Common myeloid progenitor, CD34-positive (primary cell): ENCODE data around the gene RUFY3.

Experiments used
- CTCF ChIA-PET: fragments of 350-600 bp; sonication (Branson Sonifier 250); formaldehyde crosslinking; loops from one replicate; lab custom pipeline; 2021; ENCODE audit warnings: antibody characterized with exemption; lab: Charles Lee
- POLR2A ChIA-PET: fragments of 350-600 bp; sonication (Branson Sonifier 250); formaldehyde crosslinking; loops from one replicate; lab custom pipeline; 2021; ENCODE audit warnings: antibody characterized with exemption; lab: Charles Lee
- DNase-seq, 3 donors: peaks; one replicate each; pipeline versions ENCODE4 v3.0.0 to v3.0.0-alpha.2; 2013
- H3K27ac ChIP-seq, 2 experiments: 1 replicate in 1 of 2; 2 replicates in 1 of 2; pipeline ENCODE4 v1.7.0; 2013; ENCODE audit warnings: inconsistent platforms in 2 of 2, low read length in 2 of 2, mild to moderate bottlenecking in 2 of 2, low read depth in 1 of 2, moderate library complexity in 1 of 2; ENCODE audit not compliant: severe bottlenecking in 2 of 2, insufficient read depth in 1 of 2, poor library complexity in 1 of 2
- H3K27me3 ChIP-seq, 5 experiments: replicated peaks in 2 of 5; 1 replicate in 3 of 5; 2 replicates in 2 of 5; pipeline versions ENCODE4 v1.6.1 to v1.7.0; 2013; ENCODE audit warnings: low read length in 4 of 5, mild to moderate bottlenecking in 2 of 5, moderate library complexity in 2 of 5, inconsistent platforms in 1 of 5; ENCODE audit not compliant: insufficient read depth in 5 of 5, control insufficient read depth in 4 of 5
- H3K36me3 ChIP-seq, 4 experiments: 1 replicate in 2 of 4; 2 replicates in 2 of 4; pipeline versions ENCODE4 v1.6.1 to v1.7.0; 2013; ENCODE audit warnings: low read length in 3 of 4, control low read depth in 1 of 4, mild to moderate bottlenecking in 1 of 4; ENCODE audit not compliant: control insufficient read depth in 4 of 4, insufficient read depth in 4 of 4
- H3K4me1 ChIP-seq, 4 experiments: 1 replicate in 3 of 4; 2 replicates in 1 of 4; pipeline versions ENCODE4 v1.6.1 to v1.7.1; 2013; ENCODE audit warnings: low read length in 3 of 4, mild to moderate bottlenecking in 3 of 4, control low read depth in 1 of 4, inconsistent platforms in 1 of 4, moderate library complexity in 1 of 4; ENCODE audit not compliant: control insufficient read depth in 4 of 4, insufficient read depth in 4 of 4; ENCODE audit errors: control extremely low read depth in 1 of 4
- H3K4me3 ChIP-seq, 7 experiments: 1 replicate in 4 of 7; 2 replicates in 3 of 7; pipeline versions ENCODE4 v1.5.1 to v1.7.0; 2013; ENCODE audit warnings: mild to moderate bottlenecking in 7 of 7, low read length in 6 of 7, moderate library complexity in 6 of 7, inconsistent platforms in 2 of 7, low read depth in 2 of 7, control low read depth in 1 of 7; ENCODE audit not compliant: insufficient read depth in 4 of 7, control insufficient read depth in 1 of 7; ENCODE audit errors: extremely low read depth in 1 of 7
- H3K9me3 ChIP-seq, 5 experiments: 1 replicate in 4 of 5; 2 replicates in 1 of 5; pipeline versions ENCODE4 v1.6.1 to v1.7.1; 2013; ENCODE audit warnings: low read length in 4 of 5, mild to moderate bottlenecking in 2 of 5, inconsistent platforms in 1 of 5, low read depth in 1 of 5, moderate library complexity in 1 of 5; ENCODE audit not compliant: control insufficient read depth in 4 of 5, insufficient read depth in 2 of 5; ENCODE audit errors: control extremely low read depth in 1 of 5
- WGBS: methylation state at CpG from one replicate; pipeline ENCODE4 v1.1.5; 2013; ENCODE audit not compliant: insufficient coverage; 5-methylcytosine and 5-hydroxymethylcytosine counted together

The RUFY3 gene

GRCh38 chr4:70855464-70855863 is 133.7 kb downstream of the RUFY3 start:
- H3K4me1 ChIP-seq, result peaks cover 0 to 3% (median 1%) of the 10 kb centered on the region in 4 experiments
- ChIA-PET POLR2A (no interaction called here), CTCF (no interaction called here)
- peaks cover 0 to 3% (median 0%) of the 10 kb centered on the region in 5 experiments for H3K9me3 ChIP-seq
- no peaks in the 10 kb centered on the region for H3K27me3 ChIP-seq
- peak in 2 of 3 donors; percentile 25 to 43 for DNase-seq
- no CpG with 5 or more reads among the region's 2 CpGs for WGBS
- no peak overlapping the region for H3K4me3 ChIP-seq
- no peaks in the 10 kb centered on the region for H3K36me3 ChIP-seq
- H3K27ac ChIP-seq, result no peak overlapping the region
